Panc1 (cell line): Measurements from ENCODE around the gene IARS1.

Experiments used
- CTCF ChIP-seq: fragments of 450-650 bp; IDR thresholded peaks from 2 replicates; pipeline ENCODE4 v1.5.1; 2017; ENCODE audit warnings: mild to moderate bottlenecking
- POLR2AphosphoS5 ChIP-seq: IDR thresholded peaks from 2 replicates; pipeline ENCODE4 v1.6.1; 2012; ENCODE audit warnings: mild to moderate bottlenecking, low read depth, low read length, moderate library complexity
- REST ChIP-seq, 2 experiments: IDR thresholded peaks; 2 replicates each; pipeline ENCODE4 v1.6.1; 2011 to 2012; ENCODE audit warnings: low read depth in 2 of 2, control low read depth in 1 of 2, low read length in 1 of 2, mild to moderate bottlenecking in 1 of 2, moderate library complexity in 1 of 2; ENCODE audit not compliant: insufficient read depth in 1 of 2
- SIN3A ChIP-seq: IDR thresholded peaks from 2 replicates; pipeline ENCODE4 v1.6.1; 2012; ENCODE audit warnings: low read depth, mild to moderate bottlenecking, low read length, moderate library complexity, borderline replicate concordance; ENCODE audit not compliant: insufficient read depth

GRCh38 chr9:92254381-92255337 is 38.8 kb downstream of the IARS1 start:
- TF ChIP-seq CTCF = no peak
- no peak for TF ChIP-seq POLR2AphosphoS5
- no peak for TF ChIP-seq REST (IDR thresholded peaks at IDR 0.05; ENCODE audit: insufficient read depth in 1 of 2, low read depth in 2 of 2, low read length in 1 of 2)
- no peak for TF ChIP-seq SIN3A
